HG03066 (cell line): Measurements from ENCODE around the gene UNC13B.

ENCODE experiments used
- ATAC-seq: cut with Tn5 transposase; IDR thresholded peaks from one replicate; pipeline ENCODE4 v1.9.1; 2021; ENCODE audit warnings: low read depth; ENCODE audit not compliant: unreplicated experiment

UNC13B gene

DNA sequence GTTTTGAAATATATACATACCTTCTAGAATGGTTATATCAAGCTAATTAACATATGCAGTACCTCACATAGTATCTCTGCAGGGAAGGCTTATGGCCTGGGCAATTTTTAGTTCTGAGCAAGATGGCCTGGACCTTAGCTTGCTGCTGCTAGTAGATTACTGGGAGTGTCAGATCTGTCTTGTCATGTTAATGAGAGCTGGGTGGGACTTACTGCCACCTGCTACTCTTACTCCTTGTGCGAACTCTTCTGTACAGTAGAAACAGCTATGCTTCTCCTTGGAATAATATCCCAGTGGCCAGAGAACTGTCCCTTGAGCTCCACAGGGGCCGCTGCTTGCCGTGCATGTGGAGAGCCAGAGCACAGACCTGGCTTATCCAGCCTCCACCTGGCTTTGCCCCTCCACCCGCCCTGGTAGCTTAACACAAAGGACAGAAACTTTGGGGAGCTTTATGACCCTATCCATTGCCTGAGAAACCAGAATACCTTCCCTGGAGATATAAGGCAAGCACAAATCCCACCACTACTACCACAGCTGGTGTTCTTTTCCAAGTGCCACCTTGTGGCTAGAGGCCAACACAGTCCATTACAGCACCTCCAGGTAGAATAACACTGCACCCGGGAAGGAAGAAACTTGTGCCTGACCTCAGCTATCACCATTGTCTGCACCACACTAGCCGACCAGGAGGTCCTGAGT is 253.7 kb downstream of the UNC13B start:
- no peak for ATAC-seq

DNA sequence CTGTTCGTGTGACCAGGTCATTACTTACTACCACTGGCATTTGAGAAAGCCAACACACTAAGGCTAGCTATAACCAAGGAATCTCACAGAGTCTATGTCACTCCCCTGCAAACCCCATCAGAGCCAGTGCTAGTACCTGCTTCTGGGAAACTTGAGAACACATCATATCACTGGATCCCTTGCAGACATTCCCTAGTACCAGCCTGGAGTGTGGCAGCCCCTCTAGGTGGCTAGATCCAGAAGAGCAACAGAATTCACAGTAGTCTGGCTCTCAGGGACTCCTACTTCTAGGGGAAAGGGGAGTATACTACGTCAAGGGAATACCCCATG is 254.3 kb downstream of the UNC13B start:
- no peak for ATAC-seq

DNA sequence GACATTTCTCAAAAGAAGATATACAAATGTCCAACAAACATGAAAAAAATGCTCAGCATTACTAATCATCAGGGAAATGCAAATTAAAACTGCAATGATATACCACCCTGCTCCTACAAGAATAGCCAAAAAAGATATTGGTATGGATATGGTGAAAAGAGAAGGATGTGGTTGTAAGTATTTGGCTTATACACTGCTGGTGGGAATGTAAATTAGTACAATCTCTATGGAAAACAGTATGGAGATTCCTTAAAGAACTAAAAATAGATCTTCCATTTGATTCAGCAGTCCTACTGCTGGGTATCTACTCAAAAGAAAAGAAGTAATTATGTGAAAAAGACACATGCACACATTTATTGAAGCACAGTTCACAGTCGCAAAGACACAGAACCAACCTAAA is 260.5 kb downstream of the UNC13B start:
- ATAC-seq = no peak

DNA sequence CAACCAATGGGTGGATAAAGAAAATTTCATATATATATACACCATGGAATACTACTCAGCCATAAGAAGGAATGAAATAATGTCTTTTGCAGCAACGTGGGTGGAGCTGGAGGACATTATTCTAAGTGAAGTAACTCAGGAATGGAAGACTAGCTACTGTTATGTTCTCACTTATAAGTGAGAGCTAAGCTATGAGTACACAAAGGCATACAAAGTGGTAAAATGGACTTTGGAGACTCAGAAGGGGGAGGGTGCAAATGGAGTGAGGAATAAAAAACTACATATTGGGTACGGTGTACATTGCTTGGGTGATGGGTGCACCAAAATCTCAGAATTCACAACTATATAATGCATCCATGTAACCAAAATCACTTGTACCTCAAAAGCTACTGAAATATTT is 260.9 kb downstream of the UNC13B start:
- no peak for ATAC-seq

DNA sequence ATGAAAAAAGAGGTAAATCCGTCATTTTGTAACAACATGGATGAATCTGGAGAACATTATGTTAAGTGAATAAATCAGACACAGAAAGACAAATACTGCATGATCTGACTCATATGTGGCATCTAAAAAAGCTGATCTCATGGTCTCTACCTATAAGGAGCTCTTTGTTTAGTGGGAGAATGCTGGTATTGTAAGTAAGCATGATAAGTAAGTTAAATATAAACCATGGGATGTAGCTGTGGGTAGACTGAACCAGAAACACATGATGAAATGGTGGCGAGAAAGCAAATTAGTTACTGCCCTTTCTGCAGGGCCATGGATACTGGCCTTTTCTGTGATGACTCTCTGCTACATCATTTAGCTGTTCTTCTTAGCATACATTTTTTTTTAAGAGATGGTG is 261.7 kb downstream of the UNC13B start:
- ATAC-seq = no peak

GRCh38 chr9:35424356-35425352 is 262.8 kb downstream of the UNC13B start:
- no peak for ATAC-seq

DNA sequence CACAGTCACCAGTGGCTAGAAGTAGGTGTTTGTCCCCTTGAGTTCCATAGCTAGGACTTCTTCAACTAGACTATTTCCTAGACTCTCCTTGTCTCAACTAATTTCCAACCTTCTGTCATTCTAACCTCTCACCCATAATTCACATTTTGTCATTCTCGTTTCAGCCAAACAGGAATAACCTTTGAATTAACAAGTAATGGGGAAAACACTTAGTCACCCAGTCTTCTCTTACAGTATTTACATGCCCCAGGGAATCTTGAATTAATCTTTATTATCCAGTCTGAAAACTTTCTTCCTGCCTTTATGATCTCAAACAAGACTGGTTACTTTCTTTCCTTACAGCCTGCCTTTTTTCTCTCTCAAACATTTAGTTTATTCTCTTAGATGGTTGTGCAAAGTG is 264.8 kb downstream of the UNC13B start:
- ATAC-seq = no peak

GRCh38 chr9:35431467-35431866 is 269.7 kb downstream of the UNC13B start:
- ATAC-seq = no peak

DNA sequence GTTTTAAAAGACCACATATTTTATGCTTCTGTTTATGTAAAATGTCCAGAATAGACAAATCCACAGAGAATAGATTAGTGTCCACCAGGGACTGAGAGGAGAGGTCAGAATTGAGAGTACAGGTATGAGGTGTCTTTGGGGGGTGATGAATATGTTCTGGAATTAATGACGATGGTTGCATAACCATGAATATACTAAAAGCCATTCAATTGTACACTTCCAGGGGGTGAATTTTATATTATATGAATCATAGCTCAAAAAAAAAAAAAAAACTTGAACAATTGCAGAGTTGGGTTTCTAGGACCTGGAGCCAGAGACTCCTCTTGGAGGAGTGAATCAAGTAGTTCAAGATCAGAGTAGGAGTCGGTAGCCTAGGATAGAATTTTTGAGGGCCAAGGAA is 270.3 kb downstream of the UNC13B start:
- ATAC-seq = no peak

- ATAC-seq = no peak
These were observed 275.1 kb downstream of the UNC13B start for GRCh38 chr9:35436933-35437332.

DNA sequence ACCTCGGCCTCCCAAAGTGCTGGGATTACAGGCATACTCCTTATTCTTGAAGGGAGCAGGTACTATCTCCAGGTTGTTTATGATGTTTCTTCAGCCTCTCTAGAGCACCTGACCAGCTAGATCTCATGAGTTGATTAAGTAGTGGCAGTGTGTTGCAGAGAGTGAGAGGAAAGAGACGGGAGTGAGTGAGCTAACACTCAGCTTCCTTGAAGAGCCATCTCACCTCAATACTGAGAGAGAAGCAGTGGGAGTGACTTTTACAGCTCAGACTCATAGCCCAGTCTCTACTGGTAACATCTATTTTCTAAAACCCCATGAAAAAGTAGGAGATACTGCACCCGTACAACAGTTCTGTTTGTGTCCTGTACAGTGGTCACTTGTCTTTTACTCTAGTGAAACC is 284.2 kb downstream of the UNC13B start:
- no peak for ATAC-seq

DNA sequence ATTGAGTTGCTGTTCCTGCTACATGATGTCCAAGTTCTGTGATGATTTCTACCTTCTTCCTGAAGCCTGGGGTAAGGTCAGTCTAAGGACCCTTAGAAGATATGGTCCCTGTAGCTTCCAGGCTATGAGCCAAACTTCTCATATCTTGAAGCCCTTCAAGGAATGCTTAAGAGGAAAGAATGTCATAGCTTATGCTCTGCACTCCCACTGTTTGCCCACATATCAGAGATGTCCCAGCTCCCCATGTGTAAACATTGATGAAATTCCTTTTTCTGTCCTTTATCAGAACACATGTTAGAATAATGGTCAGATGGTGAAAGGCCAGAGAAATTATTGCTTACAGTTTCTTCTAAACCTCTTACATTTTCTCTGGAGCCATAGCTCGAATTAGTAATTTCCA is 286.7 kb downstream of the UNC13B start:
- no peak for ATAC-seq

GRCh38 chr9:35452481-35452880 is 290.7 kb downstream of the UNC13B start:
- ATAC-seq = no peak

DNA sequence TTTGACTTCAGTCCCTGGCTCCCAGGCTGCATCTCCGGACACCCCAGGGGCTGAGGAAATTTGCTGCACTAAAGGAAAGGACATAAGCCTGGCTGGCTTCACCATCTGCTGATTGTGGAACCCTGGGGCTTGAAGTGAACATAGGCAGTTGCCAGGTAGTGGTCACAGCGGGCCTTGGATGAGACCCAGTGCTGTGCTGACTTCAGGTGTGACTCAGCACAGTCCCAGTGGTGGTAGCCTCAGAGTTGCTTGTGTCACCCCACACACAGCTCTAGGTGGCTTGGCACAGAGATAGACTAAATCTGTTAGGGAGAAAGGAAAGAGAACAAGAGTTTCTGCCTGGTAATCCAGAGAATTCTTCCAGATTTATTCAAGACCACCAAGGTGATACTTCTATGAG is 292.0 kb downstream of the UNC13B start:
- no peak for ATAC-seq
